ENCODE results near the gene CIITA.

DNA sequence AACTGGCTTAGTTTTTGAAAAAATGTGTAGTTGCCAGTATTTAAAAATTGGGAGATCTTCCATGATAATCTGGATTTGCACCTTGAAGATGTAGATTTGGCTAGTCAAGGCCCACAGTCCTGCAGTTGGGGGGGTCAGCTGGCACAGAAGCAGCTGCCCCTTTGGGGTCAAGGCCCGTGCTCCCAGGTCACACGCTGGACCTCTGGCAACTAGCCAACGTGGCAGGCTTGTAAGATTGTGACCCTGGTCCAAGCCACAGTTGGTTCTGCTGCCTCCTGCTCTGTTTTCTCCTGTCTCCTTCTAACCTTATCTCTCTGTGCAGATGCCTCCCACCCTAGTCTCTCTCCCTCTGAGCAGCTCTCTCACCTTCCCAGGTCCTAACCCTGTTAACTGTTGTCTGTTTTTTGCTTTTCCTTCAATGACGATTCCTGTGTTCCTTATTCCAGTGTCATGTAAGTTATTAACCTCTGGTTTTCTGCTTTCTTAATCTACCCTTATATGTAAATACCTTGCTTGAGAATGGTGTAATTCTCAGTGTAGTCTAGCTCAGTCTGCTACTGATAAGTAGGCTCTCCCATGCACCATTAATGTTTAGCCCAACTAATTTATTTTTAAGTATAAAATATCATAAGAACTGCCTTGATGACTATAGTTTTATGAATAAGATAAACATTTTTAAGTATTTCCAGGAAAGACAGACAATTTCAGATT is 95.3 kb downstream of the CIITA start:
- TF ChIP-seq, protein P1, sequence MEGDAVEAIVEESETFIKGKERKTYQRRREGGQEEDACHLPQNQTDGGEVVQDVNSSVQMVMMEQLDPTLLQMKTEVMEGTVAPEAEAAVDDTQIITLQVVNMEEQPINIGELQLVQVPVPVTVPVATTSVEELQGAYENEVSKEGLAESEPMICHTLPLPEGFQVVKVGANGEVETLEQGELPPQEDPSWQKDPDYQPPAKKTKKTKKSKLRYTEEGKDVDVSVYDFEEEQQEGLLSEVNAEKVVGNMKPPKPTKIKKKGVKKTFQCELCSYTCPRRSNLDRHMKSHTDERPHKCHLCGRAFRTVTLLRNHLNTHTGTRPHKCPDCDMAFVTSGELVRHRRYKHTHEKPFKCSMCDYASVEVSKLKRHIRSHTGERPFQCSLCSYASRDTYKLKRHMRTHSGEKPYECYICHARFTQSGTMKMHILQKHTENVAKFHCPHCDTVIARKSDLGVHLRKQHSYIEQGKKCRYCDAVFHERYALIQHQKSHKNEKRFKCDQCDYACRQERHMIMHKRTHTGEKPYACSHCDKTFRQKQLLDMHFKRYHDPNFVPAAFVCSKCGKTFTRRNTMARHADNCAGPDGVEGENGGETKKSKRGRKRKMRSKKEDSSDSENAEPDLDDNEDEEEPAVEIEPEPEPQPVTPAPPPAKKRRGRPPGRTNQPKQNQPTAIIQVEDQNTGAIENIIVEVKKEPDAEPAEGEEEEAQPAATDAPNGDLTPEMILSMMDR (IDR thresholded peaks at IDR 0.05) = no peak
- TF ChIP-seq POLR2A (IDR thresholded peaks at IDR 0.05) (no peak), POLR2AphosphoS5 (IDR thresholded peaks at IDR 0.05) (no peak)
